BJ (cell line): ENCODE data around the gene ZFPL1. TPM values are rescaled to one million over a fixed set of nuclear protein-coding genes. Genes with fewer than 3 reads are reported as not detected.

ENCODE experiments used
- CTCF ChIA-PET: fragments of 350-600 bp; formaldehyde crosslinking; extraction: SDS; loops from one replicate; lab custom pipeline; 2021; ENCODE audit warnings: antibody characterized with exemption, inconsistent platforms; lab: Yijun Ruan, JAX
- POLR2A ChIA-PET: fragments of 300-600 bp; sonication (Branson Sonifier 250); formaldehyde crosslinking; extraction: SDS; loops from one replicate; lab custom pipeline; 2021; ENCODE audit warnings: antibody characterized with exemption; lab: Charles Lee
- DNase-seq: peaks from one replicate; pipeline ENCODE4 v3.0.0-alpha.2; 2011; ENCODE audit warnings: low read depth
- H3K27me3 ChIP-seq: 2 replicates; pipeline ENCODE4 v1.6.0; 2011; ENCODE audit warnings: low read length; ENCODE audit not compliant: control insufficient read depth, insufficient read depth
- H3K36me3 ChIP-seq: 2 replicates; pipeline ENCODE4 v1.5.1; 2011; ENCODE audit warnings: low read length; ENCODE audit not compliant: control insufficient read depth, insufficient read depth
- H3K4me3 ChIP-seq: 2 replicates; pipeline ENCODE4 v1.5.1; 2011; ENCODE audit warnings: low read depth, mild to moderate bottlenecking, control low read depth, low read length
- polyA plus RNA-seq: library from polyadenylated mRNA; depleted of rRNA; stranded (reverse); fragments of >200 nt; gene quantifications from 2 replicates; pipeline ENCODE4 v1.2.3, GENCODE V29; 2011
- TF ChIP-seq, protein P1 (sequence below): IDR thresholded peaks from 2 replicates; pipeline ENCODE4 v1.5.1; 2011; ENCODE audit warnings: low read depth, mild to moderate bottlenecking, control low read depth, inconsistent platforms, low read length, moderate library complexity; ENCODE audit not compliant: insufficient read depth

ZFPL1 gene
- polyA plus RNA-seq, 1 experiment, result 91.8 TPM

DNA sequence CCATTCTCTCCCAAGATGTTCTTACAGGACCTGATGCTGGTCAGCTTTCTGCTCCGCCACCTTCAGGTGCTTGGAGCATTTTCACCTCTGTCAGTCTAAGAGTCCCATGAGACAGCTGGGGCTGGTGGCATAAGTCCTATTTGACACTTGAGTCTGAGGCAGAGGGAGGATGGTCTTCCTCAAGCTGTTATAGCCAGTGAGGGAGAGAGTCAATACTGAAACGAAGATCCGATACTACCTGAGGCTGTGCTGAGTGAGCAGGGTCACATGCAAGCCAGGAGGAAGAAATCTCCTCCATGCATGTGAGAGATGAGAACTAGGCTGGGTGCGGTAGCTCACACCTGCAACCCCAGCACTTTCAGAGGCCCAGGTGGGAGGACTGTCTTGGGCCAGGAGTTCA, 5.6 kb downstream of the ZFPL1 start:
- ChIA-PET CTCF (interaction anchor here (1.0 to 11.9 kb wide), 3 partner anchors 21 to 246 kb away, joined by 3 to 152 read pairs (median 5); partner anchors contain the start of genes CDC42BPG, TM7SF2 and ZNHIT2), POLR2A (no interaction called here)
- H3K27me3 ChIP-seq, result no peaks in the 10 kb centered on the region
- H3K36me3 ChIP-seq, result peaks cover 31% of the 10 kb centered on the region
- H3K4me3 ChIP-seq, result no peak overlapping the region
- DNase-seq, result no peak
- TF ChIP-seq, protein P1, sequence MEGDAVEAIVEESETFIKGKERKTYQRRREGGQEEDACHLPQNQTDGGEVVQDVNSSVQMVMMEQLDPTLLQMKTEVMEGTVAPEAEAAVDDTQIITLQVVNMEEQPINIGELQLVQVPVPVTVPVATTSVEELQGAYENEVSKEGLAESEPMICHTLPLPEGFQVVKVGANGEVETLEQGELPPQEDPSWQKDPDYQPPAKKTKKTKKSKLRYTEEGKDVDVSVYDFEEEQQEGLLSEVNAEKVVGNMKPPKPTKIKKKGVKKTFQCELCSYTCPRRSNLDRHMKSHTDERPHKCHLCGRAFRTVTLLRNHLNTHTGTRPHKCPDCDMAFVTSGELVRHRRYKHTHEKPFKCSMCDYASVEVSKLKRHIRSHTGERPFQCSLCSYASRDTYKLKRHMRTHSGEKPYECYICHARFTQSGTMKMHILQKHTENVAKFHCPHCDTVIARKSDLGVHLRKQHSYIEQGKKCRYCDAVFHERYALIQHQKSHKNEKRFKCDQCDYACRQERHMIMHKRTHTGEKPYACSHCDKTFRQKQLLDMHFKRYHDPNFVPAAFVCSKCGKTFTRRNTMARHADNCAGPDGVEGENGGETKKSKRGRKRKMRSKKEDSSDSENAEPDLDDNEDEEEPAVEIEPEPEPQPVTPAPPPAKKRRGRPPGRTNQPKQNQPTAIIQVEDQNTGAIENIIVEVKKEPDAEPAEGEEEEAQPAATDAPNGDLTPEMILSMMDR, result no peak

DNA sequence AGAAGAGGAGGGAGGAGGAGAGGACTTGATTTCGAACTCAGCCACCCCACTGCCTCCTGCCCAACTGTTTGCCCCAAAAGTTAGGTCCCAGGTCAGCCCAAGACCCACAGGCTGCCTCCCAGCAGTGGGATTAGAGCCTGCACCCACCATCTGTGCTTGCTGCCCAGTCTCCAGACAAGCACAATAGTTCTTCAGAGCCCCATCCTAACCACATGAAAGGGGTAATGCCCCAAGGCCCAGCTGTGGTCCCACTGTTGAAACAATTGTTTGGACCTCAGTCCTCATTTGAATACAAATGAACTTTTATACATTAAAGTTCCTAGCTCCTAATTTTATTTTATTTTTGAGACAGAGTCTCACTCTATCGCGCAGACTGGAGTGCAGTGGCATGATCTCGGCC, 6.6 kb downstream of the ZFPL1 start:
- TF ChIP-seq, protein P1, result no peak
- ChIA-PET POLR2A (no interaction called here), CTCF (interaction anchor here (0.8 to 11.9 kb wide), 2 partner anchors 20 to 76 kb away, joined by 4 to 152 read pairs; partner anchors contain the start of gene TM7SF2)

DNA sequence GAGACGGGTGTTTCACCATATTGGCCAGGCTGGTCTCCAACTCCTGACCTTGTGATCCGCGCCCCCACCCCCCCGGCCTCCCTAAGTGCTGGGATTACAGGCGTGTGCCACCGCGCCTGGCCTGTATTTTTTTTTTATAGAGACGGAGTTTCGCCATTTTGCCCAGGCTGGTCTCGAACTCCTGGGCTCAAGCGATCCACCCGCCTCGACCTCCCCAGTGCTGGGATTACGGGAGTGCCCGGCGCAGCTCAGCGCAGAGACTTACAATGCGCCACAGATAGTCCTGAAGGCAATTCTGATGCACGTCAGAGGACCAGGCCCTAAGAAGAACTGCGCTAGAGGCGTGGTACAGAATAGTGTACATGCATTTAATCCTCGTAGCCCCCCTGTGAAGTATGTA, 11.4 kb downstream of the ZFPL1 start:
- CTCF ChIA-PET, result interaction anchor here (11.9 kb wide), 1 partner anchor 15 kb away, joined by 152 read pairs; the partner anchor contains the start of gene TM7SF2
- POLR2A ChIA-PET, result no interaction called here
- Histone ChIP-seq H3K4me3 (peak overlapping the region; percentile 63), H3K36me3 (no peaks in the 10 kb centered on the region; the same call in none of the 2 replicates), H3K27me3 (no peaks in the 10 kb centered on the region)
- TF ChIP-seq, protein P1, result no peak
- no peak for DNase-seq

More for the DNA sequence above, 6.6 kb downstream of the ZFPL1 start:
- H3K36me3 ChIP-seq, result peaks cover 31% of the 10 kb centered on the region
- DNase-seq, result no peak
- no peaks in the 10 kb centered on the region for H3K27me3 ChIP-seq
- H3K4me3 ChIP-seq, result no peak overlapping the region

DNA sequence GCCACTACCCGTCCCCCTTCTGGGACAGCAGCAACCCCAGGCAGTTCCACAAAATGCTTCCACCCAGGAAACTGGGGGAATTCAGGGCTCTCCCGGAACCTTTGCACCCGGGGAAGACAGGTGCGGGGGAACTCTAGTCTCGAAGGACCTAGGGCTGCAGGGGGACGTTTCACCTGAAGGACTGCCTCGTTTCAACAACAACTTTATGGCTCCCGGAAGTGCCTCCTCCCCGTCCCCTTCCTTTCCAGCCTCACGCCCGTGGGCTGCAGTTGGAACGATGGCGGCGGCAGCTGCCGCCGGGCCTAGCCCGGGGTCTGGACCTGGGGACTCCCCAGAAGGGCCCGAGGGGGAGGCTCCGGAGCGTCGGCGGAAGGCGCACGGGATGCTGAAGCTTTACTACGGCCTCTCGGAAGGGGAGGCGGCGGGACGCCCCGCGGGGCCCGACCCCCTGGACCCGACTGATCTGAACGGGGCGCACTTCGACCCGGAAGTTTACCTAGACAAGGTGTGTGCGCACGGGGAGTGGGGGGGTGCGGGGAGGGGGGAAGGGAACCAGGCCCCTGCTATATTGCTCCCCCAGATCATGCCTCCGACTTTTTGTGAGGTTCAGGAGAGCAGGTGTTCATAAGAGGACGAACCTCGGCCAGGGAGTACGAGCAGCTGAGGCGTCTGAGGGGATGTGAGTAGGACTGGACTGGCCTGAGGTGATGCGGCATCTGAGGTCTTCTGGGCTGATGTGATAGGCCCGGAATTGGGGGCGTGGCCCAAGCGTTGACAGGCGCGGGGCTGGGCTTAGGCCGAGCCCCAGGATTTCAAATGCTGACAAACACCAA, 12.2 kb downstream of the ZFPL1 start, which contains the start of gene VPS51:
Gene VPS51, plus strand, starts transcription at position 241 of the 833 bp plus-strand sequence. Its CDS starts 37 bp downstream, at position 278.
- no peak for DNase-seq
- TF ChIP-seq, protein P1, result no peak
- Histone ChIP-seq H3K36me3 (no peaks in the 10 kb centered on the region; the same call in none of the 2 replicates), H3K4me3 (peak within 1 kb of the TSS; percentile 63), H3K27me3 (no peaks in the 10 kb centered on the region)
- ChIA-PET CTCF (interaction anchor here (11.9 kb wide), 1 partner anchor 14 kb away, joined by 152 read pairs; the partner anchor contains the start of gene TM7SF2), POLR2A (no interaction called here)

DNA sequence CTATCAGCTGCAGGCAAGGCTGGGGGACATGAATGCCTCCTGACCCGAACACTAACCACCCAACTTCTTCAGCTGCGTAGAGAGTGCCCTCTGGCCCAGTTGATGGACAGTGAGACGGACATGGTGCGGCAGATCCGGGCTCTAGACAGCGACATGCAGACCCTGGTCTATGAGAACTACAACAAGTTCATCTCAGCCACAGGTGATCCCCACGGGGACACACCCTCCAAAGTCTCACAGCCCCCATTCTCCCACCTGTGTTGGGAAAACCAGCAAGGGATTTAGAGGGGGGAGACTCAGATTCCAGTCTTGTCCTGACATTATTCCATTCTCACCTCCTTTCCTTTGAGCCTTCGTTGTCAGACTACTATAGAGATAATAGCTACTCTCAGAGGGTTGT, 12.9 kb downstream of the ZFPL1 start:
- no peak for DNase-seq
- no peaks in the 10 kb centered on the region for H3K27me3 ChIP-seq
- H3K36me3 ChIP-seq, result no peaks in the 10 kb centered on the region; the same call in none of the 2 replicates
- TF ChIP-seq, protein P1, result no peak
- H3K4me3 ChIP-seq, result peak overlapping the region; percentile 63
- POLR2A ChIA-PET, result no interaction called here
- CTCF ChIA-PET, result interaction anchor here (0.5 to 11.9 kb wide), 3 partner anchors 14 to 106 kb away, joined by 3 to 152 read pairs (median 3); partner anchors contain the start of gene TM7SF2
